ENCODE results near the gene PODXL2. TPM values are rescaled to one million over a fixed set of nuclear protein-coding genes. Genes with fewer than 3 reads are reported as not detected.

The PODXL2 gene
- total and polyA plus RNA-seq, 2 experiments from 2014 or later, result 18.4 to 57.6 TPM

GRCh38 chr3:127676921-127677351, 48.0 kb downstream of the PODXL2 start:
- Mint-ChIP-seq H3K4me3 (no peak overlapping the region), H3K4me1 (peaks cover 16% of the 10 kb centered on the region), H3K36me3 (ENCODE audit: low read depth) (no peaks in the 10 kb centered on the region; the same call in 2 of the 3 replicates), H3K27ac (no peak overlapping the region), H3K9me3 (peaks cover 5% of the 10 kb centered on the region; the same call in 2 of the 3 replicates), H3K27me3 (ENCODE audit: insufficient read depth, low read depth, poor library complexity) (peaks cover 11% of the 10 kb centered on the region)
- no peaks in the 10 kb centered on the region for H4K20me1 ChIP-seq (replicated peaks; ENCODE audit: insufficient read depth)
- DNase-seq (ENCODE audit: low spot score) (no peak), ATAC-seq (no peak)
- no peaks in the 10 kb centered on the region for H3F3A ChIP-seq (replicated peaks; ENCODE audit: low read depth)
- H3K36me3 ChIP-seq (ENCODE audit: insufficient read depth), result no peaks in the 10 kb centered on the region
- TF ChIP-seq REST (IDR thresholded peaks at IDR 0.05; ENCODE audit: unreplicated experiment), result no peak
- TF ChIP-seq ZNF114 (CRISPR knock-in tag; IDR thresholded peaks at IDR 0.05), result no peak
- TF ChIP-seq EZH2phosphoT487 (IDR thresholded peaks at IDR 0.05; ENCODE audit: unreplicated experiment), result no peak
- no peak for TF ChIP-seq ETS1 (IDR thresholded peaks at IDR 0.05)
- TF ChIP-seq ZNF331 (CRISPR knock-in tag; IDR thresholded peaks at IDR 0.05; ENCODE audit: low read depth), result no peak
- TF ChIP-seq EZH2 (IDR thresholded peaks at IDR 0.05; ENCODE audit: low read depth, unreplicated experiment), result no peak
- TF ChIP-seq CREB1 (CRISPR knock-in tag; IDR thresholded peaks at IDR 0.05; ENCODE audit: low read depth), result no peak
- no peak for TF ChIP-seq JUNB (IDR thresholded peaks at IDR 0.05; ENCODE audit: unreplicated experiment)
- TF ChIP-seq NANOG (IDR thresholded peaks at IDR 0.05; ENCODE audit: borderline replicate concordance), result no peak
- TF ChIP-seq POLR2AphosphoS5 (IDR thresholded peaks at IDR 0.05; ENCODE audit: low read depth), result no peak
- no peak for TF ChIP-seq STAT1 (IDR thresholded peaks at IDR 0.05; ENCODE audit: unreplicated experiment)
- no peak for TF ChIP-seq ZNF462 (CRISPR knock-in tag; IDR thresholded peaks at IDR 0.05)
- TF ChIP-seq CTCF (conservative IDR thresholded peaks at IDR 0.05; ENCODE audit: low read depth in 2 of 2), result no peak
- no peaks in the 10 kb centered on the region for H3K9me2 ChIP-seq (ENCODE audit: insufficient read depth)
- no peak overlapping the region for H2AFZ ChIP-seq
- H3K4me2 ChIP-seq, result no peak overlapping the region
- no peak overlapping the region for H3K4me3 ChIP-seq
- H3K27me3 ChIP-seq (ENCODE audit: insufficient read depth), result no peaks in the 10 kb centered on the region
- H3K27ac ChIP-seq (ENCODE audit: low read depth), result no peak overlapping the region
- H3K79me2 ChIP-seq (replicated peaks; ENCODE audit: insufficient read depth), result no peaks in the 10 kb centered on the region
- H3K4me1 ChIP-seq (ENCODE audit: insufficient read depth), result peaks cover 5% of the 10 kb centered on the region; the same call in 1 of the 2 replicates
